Muscle of leg (tissue), 16 donors: Measurements from ENCODE around the gene ENPP6. TPM values are rescaled to one million over a fixed set of nuclear protein-coding genes. Genes with fewer than 3 reads are reported as not detected.

Source experiments
- DNase-seq: peaks from one replicate; pipeline ENCODE4 v3.0.0; 2013
- H3K27ac ChIP-seq: one replicate; pipeline ENCODE4 v1.5.1; 2013; ENCODE audit warnings: mild to moderate bottlenecking, low read length, control low read depth
- H3K27me3 ChIP-seq: one replicate; pipeline ENCODE4 v1.6.1; 2013; ENCODE audit warnings: low read length; ENCODE audit not compliant: control insufficient read depth, insufficient read depth
- H3K36me3 ChIP-seq: one replicate; pipeline ENCODE4 v1.6.1; 2013; ENCODE audit warnings: low read length; ENCODE audit not compliant: control insufficient read depth, insufficient read depth
- H3K4me1 ChIP-seq: one replicate; pipeline ENCODE4 v1.6.1; 2013; ENCODE audit warnings: low read length; ENCODE audit not compliant: control insufficient read depth, insufficient read depth
- H3K4me3 ChIP-seq: one replicate; pipeline ENCODE4 v1.5.1; 2013; ENCODE audit warnings: low read length, control low read depth
- H3K9me3 ChIP-seq: replicated peaks from 2 replicates; pipeline ENCODE4 v1.6.1; 2013; ENCODE audit warnings: low read depth, low read length; ENCODE audit not compliant: control insufficient read depth
- WGBS: methylation state at CpG from one replicate; pipeline ENCODE4 v1.1.5; 2013; ENCODE audit warnings: missing lambda C conversion rate; ENCODE audit not compliant: insufficient coverage; 5-methylcytosine and 5-hydroxymethylcytosine counted together
- long read RNA-seq, 11 donors: transcript quantifications; one replicate each; lab custom pipeline, GENCODE V29; 2026
- polyA plus RNA-seq, 8 donors: library from polyadenylated mRNA; unstranded; fragments of 120-200 nt; gene quantifications; one replicate each; pipeline versions ENCODE4 v1.2.1 to v1.2.3, GENCODE V29; 2013; ENCODE audit warnings: inconsistent platforms in 1 of 8, low replicate concordance in 1 of 8; ENCODE audit not compliant: insufficient read length in 8 of 8, insufficient read depth in 1 of 8
- total RNA-seq: library from RNA; stranded (reverse); fragments of 120-200 nt; gene quantifications from one replicate; pipeline ENCODE4 v1.2.4, GENCODE V29; 2013

Gene ENPP6
- total RNA-seq (8.1 TPM), polyA plus RNA-seq (10 to 100 TPM; 14.4 to 30.5 (median 17.1) TPM)
- long read RNA-seq, donor 1, partial matches to known transcripts = 0 of 4 reads
- long read RNA-seq, donor 1, other reads (novel, unspliced or antisense) = 0 of 4 reads
- long read RNA-seq, donor 2, partial matches to known transcripts = 0 of 2 reads
- long read RNA-seq, donor 2, other reads (novel, unspliced or antisense) = 0 of 2 reads
- long read RNA-seq, donor 3, partial matches to known transcripts = 0 of 4 reads
- long read RNA-seq, donor 3, other reads (novel, unspliced or antisense) = 0 of 4 reads
- long read RNA-seq, donor 4, partial matches to known transcripts = 0 of 2 reads
- long read RNA-seq, donor 4, other reads (novel, unspliced or antisense) = 0 of 2 reads
- long read RNA-seq, donor 5, transcript ENPP6-201 (8 exons, 3,936 nt) = major isoform, 14 of 16 reads
- long read RNA-seq, donor 5, partial matches to known transcripts = 0 of 16 reads
- long read RNA-seq, donor 5, other reads (novel, unspliced or antisense) = 0 of 16 reads
- long read RNA-seq, donor 6, partial matches to known transcripts = 0 of 3 reads
- long read RNA-seq, donor 6, other reads (novel, unspliced or antisense) = 0 of 3 reads
- long read RNA-seq, donor 7, transcript ENPP6-201 (8 exons, 3,936 nt) = major isoform, 5 of 5 reads
- long read RNA-seq, donor 7, partial matches to known transcripts = 0 of 5 reads
- long read RNA-seq, donor 7, other reads (novel, unspliced or antisense) = 0 of 5 reads
- long read RNA-seq, donor 8, partial matches to known transcripts = 0 of 3 reads
- long read RNA-seq, donor 8, other reads (novel, unspliced or antisense) = 0 of 3 reads
- long read RNA-seq, donor 9, transcript ENPP6-201 (8 exons, 3,936 nt) = major isoform, 6 of 6 reads
- long read RNA-seq, donor 9, partial matches to known transcripts = 0 of 6 reads
- long read RNA-seq, donor 9, other reads (novel, unspliced or antisense) = 0 of 6 reads
- long read RNA-seq, donor 10, transcript ENPP6-201 (8 exons, 3,936 nt) = major isoform, 5 of 5 reads
- long read RNA-seq, donor 10, partial matches to known transcripts = 0 of 5 reads
- long read RNA-seq, donor 10, other reads (novel, unspliced or antisense) = 0 of 5 reads
- long read RNA-seq, donor 11, partial matches to known transcripts = 0 of 1 reads
- long read RNA-seq, donor 11, other reads (novel, unspliced or antisense) = 0 of 1 reads

DNA sequence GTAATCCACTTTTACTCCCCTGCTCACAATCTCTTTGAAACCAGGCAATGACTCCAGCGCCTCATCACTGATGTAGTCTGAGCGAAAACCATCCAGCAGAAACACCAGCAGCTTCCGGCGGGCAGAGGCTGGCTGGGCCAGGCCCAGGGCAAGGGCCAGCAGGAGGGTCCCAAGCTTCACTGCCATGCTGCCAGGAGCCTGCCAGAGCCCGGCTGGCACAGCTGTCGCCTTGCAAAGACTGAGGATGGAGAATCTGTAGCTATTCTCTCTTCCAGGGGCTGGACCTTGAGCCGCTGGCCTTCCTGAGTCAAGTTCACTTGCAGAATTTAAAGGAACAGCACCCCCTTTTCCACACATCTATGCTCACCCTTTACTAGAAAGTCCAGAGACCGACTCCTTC is at the start of gene ENPP6:
ENPP6 (minus strand) TSS at position 240 of the 400 bp plus-strand sequence; CDS start at position 186, 54 bp downstream.
- Histone ChIP-seq H3K9me3 (no peaks in the 10 kb centered on the region), H3K36me3 (no peaks in the 10 kb centered on the region), H3K4me1 (peaks cover 24% of the 10 kb centered on the region), H3K4me3 (peak within 1 kb of the TSS; percentile 47), H3K27me3 (no peaks in the 10 kb centered on the region), H3K27ac (peak within 1 kb of the TSS; percentile 71)
- 12% methylated on average over 4 of the region's 8 CpGs for WGBS
- peak; percentile 59 for DNase-seq

DNA sequence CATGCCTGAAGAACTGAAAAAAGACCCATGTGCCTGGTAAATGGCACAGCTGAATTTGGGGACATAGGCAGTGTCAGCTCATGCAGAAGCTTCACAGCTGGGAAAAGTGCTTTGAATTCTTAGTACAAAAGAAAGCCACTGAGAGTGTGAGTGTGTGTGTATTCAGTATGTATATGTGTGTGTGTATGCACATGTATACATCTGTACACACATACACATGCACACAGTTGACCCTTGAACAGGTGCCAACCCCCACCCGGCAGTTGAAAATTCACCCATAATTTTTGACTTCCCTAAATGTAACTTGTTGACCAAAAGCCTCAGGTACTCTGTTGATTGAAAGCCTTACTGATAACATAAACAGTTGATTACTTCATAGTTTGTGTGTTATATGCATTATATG is 49.5 kb upstream of the ENPP6 start:
- no peaks in the 10 kb centered on the region for H3K36me3 ChIP-seq
- H3K4me3 ChIP-seq = no peak overlapping the region
- no peak for DNase-seq
- no peak overlapping the region for H3K27ac ChIP-seq
- H3K9me3 ChIP-seq = no peaks in the 10 kb centered on the region
- no peaks in the 10 kb centered on the region for H3K27me3 ChIP-seq
- no CpG with 5 or more reads among the region's 1 CpG for whole genome bisulfite sequencing
- no peaks in the 10 kb centered on the region for H3K4me1 ChIP-seq

DNA sequence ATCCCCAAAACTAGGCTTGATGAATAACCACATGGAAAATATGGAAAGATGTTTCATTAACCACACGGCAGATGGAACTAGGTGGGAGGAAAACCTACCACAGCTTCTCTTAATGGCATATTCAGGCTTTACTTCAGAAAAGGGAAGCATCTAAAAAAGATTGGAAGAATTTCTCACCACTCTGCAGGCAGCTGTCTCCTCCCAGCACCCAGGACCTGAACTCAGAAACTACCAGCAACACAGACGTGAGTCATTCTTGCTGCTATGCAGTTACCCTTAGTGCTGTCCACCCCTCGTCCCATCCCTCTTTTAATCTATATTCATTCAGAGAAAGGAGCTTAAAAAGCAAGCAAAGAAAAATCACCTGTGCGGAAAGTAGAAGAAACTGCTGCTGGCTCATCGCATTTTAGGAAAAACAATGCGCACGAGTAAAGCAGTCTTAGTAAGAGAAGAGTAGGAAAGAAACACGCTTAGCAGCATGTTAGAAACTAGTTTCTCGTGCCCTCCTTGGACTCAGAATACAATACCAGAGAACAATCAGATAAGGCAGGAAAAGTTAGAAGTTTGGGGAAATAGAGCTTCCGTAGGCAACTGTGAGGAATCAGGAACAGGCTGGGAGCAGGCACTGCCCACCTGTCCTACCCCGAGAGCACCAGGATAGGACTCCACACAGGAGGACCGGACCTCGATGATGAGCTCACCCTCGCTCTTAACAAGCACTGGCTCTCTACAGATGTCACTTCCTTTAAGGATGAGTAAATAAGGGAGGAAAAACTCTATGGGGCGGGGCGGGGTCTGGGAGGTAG is 48.1 kb upstream of the ENPP6 start:
- no peaks in the 10 kb centered on the region for H3K36me3 ChIP-seq
- no peak for DNase-seq
- WGBS = 62% methylated on average over 8 of the region's 16 CpGs
- no peaks in the 10 kb centered on the region for H3K4me1 ChIP-seq
- H3K9me3 ChIP-seq = no peaks in the 10 kb centered on the region
- H3K4me3 ChIP-seq = no peak overlapping the region
- no peak overlapping the region for H3K27ac ChIP-seq
- no peaks in the 10 kb centered on the region for H3K27me3 ChIP-seq

DNA sequence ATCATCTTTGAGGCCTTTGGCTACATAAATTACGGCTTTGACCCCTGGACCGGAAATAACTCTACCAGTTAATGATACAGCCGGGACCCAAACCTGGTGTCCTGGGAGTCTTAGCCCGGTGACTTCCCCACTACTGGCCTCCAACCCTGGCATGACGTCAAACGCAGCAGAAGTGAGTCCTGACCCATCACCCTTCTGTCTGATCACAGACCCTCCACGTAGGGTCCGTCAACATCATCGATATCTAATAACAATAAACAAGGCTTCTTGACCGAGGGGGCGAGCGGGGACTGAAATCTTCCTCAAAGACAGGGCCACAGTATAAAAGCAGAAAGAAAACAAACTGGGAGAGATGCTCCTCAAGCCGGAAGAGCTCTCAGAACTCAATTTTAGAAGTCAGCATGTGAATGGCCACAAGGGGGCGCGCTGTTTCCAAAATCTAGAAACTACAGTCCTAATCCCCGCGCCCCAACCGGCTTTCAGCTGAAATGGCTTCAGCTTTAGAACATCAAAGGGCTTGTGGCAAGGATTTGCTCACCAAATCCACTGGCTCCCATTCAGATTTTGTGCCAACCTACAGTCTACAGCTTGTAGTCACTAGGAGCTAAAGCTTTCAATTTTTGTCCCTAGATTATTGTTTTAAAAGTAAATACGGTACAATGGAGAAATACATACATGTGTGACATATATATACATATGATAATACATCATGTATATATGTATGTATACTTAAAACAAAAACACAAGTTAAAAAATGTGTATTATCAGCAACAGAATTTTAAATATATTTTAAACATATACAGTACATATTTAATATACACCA is 46.4 kb upstream of the ENPP6 start:
- 35% methylated on average over 7 of the region's 19 CpGs for WGBS
- H3K27ac ChIP-seq = no peak overlapping the region

DNA sequence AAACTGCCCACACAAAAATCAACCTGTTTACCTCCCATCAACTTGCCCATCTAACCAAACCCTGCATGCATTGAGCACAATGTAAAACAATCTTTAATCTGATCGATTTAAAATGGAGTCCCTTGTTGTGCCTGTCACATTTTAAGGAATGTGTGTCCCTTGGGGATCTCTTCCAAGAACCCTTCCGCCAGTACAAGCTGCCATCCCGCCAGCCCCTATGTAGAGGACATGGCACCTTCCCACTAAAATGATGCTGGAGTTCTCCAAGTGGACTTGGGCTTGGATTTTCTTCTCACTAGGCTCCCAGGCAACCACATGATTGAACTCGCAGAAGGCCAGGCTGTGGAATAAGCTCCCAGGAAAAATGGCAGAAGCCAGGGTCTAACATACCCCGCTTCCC is 45.8 kb upstream of the ENPP6 start:
- no peaks in the 10 kb centered on the region for H3K27me3 ChIP-seq
- WGBS = 81% methylated on average over 4 of the region's 5 CpGs

More for the DNA sequence above, 46.4 kb upstream of the ENPP6 start:
- no peaks in the 10 kb centered on the region for H3K27me3 ChIP-seq
- peak; percentile 95 for DNase-seq
- no peaks in the 10 kb centered on the region for H3K36me3 ChIP-seq
- no peak overlapping the region for H3K4me3 ChIP-seq
- H3K9me3 ChIP-seq = no peaks in the 10 kb centered on the region
- H3K4me1 ChIP-seq = no peaks in the 10 kb centered on the region

DNA sequence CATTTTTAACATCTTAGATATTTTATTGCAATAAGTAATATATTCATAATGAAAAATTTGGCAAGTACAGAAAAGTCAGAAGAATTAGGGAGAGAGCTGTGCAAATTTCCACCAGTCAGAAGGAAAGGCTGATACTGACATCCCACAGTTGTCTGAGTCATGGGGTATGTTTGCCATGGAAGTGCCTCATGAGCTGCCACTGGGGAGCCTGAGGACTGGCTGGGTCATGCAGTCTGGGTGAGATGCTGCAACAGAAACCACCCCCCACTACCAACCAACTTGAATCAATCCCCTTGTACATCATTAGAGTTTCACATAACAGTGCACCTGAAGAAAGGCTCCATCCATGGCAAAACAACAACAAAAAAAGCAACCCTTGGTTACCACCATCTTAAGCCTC is 45.2 kb upstream of the ENPP6 start:
- Histone ChIP-seq H3K9me3 (no peaks in the 10 kb centered on the region), H3K27ac (no peak overlapping the region), H3K36me3 (no peaks in the 10 kb centered on the region), H3K4me3 (no peak overlapping the region), H3K4me1 (no peaks in the 10 kb centered on the region), H3K27me3 (no peaks in the 10 kb centered on the region)
- DNase-seq = no peak

More for the DNA sequence above, 45.8 kb upstream of the ENPP6 start:
- no peak for DNase-seq
- Histone ChIP-seq H3K27ac (no peak overlapping the region), H3K4me3 (no peak overlapping the region), H3K9me3 (no peaks in the 10 kb centered on the region), H3K4me1 (no peaks in the 10 kb centered on the region), H3K36me3 (no peaks in the 10 kb centered on the region)

DNA sequence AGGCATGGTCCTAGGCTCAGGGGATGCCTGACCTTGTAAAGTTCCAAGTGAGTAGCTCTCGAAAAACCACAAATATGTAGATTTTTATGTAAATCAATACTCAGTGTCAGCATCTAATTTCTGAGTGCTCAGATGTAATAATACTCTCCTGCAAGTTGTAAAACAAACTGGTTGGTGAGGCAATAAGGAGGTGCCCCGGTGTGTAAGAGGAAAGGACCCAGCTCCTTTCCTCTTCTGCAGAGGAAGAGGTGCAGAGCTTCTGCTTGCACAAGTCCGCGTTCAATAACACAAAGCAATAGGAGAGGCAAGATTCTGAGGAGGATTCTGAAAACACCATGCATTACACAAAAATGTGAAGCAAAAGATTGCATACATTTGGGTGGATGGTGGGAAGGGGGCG is 43.6 kb upstream of the ENPP6 start:
- no peak overlapping the region for H3K4me3 ChIP-seq
- H3K4me1 ChIP-seq = no peaks in the 10 kb centered on the region
- DNase-seq = no peak
- H3K27ac ChIP-seq = no peak overlapping the region
- WGBS = no CpG with 5 or more reads among the region's 5 CpGs
- H3K27me3 ChIP-seq = no peaks in the 10 kb centered on the region
- H3K36me3 ChIP-seq = no peaks in the 10 kb centered on the region
- no peaks in the 10 kb centered on the region for H3K9me3 ChIP-seq

DNA sequence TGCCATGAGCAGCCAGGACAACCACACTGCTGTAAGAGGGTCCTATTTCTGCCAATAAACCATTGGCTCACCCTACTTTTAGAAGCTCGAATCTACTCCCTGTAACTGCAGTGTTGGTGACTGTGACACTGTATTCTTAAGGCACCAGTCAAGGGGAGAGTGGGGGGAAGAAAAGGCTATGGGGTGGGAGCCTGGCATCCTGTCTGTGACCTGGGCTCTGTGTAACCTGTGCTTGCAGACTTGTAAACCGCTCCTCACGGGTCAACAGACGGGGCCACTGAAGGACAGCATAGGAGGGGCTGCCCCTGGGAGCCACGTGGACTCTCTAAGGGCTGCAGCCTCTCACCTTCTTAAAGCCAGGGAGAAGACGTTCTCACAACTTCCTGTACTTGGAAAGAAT is 42.2 kb upstream of the ENPP6 start:
- peaks cover 7% of the 10 kb centered on the region for H3K4me1 ChIP-seq
- no peak overlapping the region for H3K4me3 ChIP-seq
- H3K27ac ChIP-seq = no peak overlapping the region
- WGBS = 6% methylated on average over 3 of the region's 6 CpGs
- no peaks in the 10 kb centered on the region for H3K27me3 ChIP-seq
- no peak for DNase-seq
- H3K36me3 ChIP-seq = no peaks in the 10 kb centered on the region
- H3K9me3 ChIP-seq = no peaks in the 10 kb centered on the region

DNA sequence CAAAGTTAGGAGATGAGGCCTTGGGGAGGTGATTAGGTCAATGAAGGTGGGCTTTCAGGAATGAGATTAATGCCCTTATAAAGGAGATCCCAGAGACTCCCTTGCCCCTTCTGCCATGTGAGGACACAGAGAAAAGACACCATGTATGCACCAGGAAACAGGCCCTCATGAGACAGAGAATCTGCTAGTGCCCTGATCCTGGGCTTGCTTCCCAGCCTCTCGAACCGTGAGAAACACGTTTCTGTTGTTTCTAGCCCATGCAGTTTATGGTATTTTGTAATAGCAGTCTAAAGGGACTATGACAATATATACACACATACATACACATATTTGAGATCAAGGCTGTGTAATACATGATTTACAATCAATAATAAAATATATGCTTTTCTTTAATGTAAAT is 41.4 kb upstream of the ENPP6 start:
- no CpG with 5 or more reads among the region's 3 CpGs for whole genome bisulfite sequencing
- H3K27me3 ChIP-seq = no peaks in the 10 kb centered on the region
- H3K27ac ChIP-seq = no peak overlapping the region
- no peaks in the 10 kb centered on the region for H3K9me3 ChIP-seq
- no peak overlapping the region for H3K4me3 ChIP-seq
- no peak for DNase-seq
- H3K36me3 ChIP-seq = no peaks in the 10 kb centered on the region
- peaks cover 7% of the 10 kb centered on the region for H3K4me1 ChIP-seq
